WTC11 (cell line): Measurements from ENCODE around the gene MORN5. TPM values are rescaled to one million over a fixed set of nuclear protein-coding genes. Genes with fewer than 3 reads are reported as not detected.

Experiments
- ATAC-seq: fragments of 200-7000 bp; cut with Tn5 transposase; 2 replicates; pipeline ENCODE4 v1.10.0; 2021; ENCODE audit warnings: mild to moderate bottlenecking, moderate library complexity
- CTCF ChIA-PET: fragments of 300-600 bp; sonication (Branson Sonifier 250); formaldehyde crosslinking; loops from one replicate; lab custom pipeline; 2021; ENCODE audit warnings: antibody characterized with exemption; lab: Charles Lee
- POLR2A ChIA-PET: fragments of 350-600 bp; sonication (Branson Sonifier 250); formaldehyde crosslinking; loops from one replicate; lab custom pipeline; 2021; ENCODE audit warnings: antibody characterized with exemption; lab: Charles Lee
- DNase-seq: peaks from one replicate; pipeline ENCODE4 v3.0.0; 2021; ENCODE audit warnings: low spot score
- H3K27ac Mint-ChIP-seq: 2 replicates; pipeline ENCODE4 v1.8.0; 2021; ENCODE audit warnings: mixed read lengths
- H3K27me3 Mint-ChIP-seq: 2 replicates; pipeline ENCODE4 v1.8.0; 2021; ENCODE audit warnings: low read depth, mild to moderate bottlenecking, moderate library complexity, mixed read lengths
- H3K36me3 Mint-ChIP-seq: 2 replicates; pipeline ENCODE4 v1.8.0; 2021; ENCODE audit warnings: mixed read lengths
- H3K4me1 Mint-ChIP-seq: 2 replicates; pipeline ENCODE4 v1.8.0; 2022; ENCODE audit warnings: mixed read lengths
- H3K4me3 Mint-ChIP-seq: 2 replicates; pipeline ENCODE4 v1.8.0; 2021; ENCODE audit warnings: mild to moderate bottlenecking, moderate library complexity, mixed read lengths
- H3K9me3 Mint-ChIP-seq: 2 replicates; pipeline ENCODE4 v1.8.0; 2021; ENCODE audit warnings: mixed read lengths
- ATF1 ChIP-seq: sonication (generic); formaldehyde crosslinking; IDR thresholded peaks from 2 replicates; pipeline ENCODE4 v1.8.1; 2023; ENCODE audit warnings: mild to moderate bottlenecking, moderate library complexity, missing genetic modification reagents
- ATF3 ChIP-seq: sonication (generic); formaldehyde crosslinking; conservative IDR thresholded peaks from 2 replicates; pipeline ENCODE4 v1.8.1; 2022; ENCODE audit warnings: mild to moderate bottlenecking, missing genetic modification reagents
- ATF6 ChIP-seq: sonication (generic); formaldehyde crosslinking; IDR thresholded peaks from 2 replicates; pipeline ENCODE4 v1.8.1; 2023; ENCODE audit warnings: mild to moderate bottlenecking, missing genetic modification reagents
- ELF4 ChIP-seq: sonication (generic); formaldehyde crosslinking; IDR thresholded peaks from 2 replicates; pipeline ENCODE4 v1.8.1; 2022; ENCODE audit warnings: low read depth, mild to moderate bottlenecking, moderate library complexity, missing genetic modification reagents
- EMX1 ChIP-seq: fragments of 250-450 bp; sonication (Bioruptor Pico); IDR thresholded peaks from 2 replicates; pipeline ENCODE4 v1.8.0; 2021; ENCODE audit warnings: mild to moderate bottlenecking
- ERG ChIP-seq: fragments of 250-450 bp; sonication (Bioruptor Pico); IDR thresholded peaks from 2 replicates; pipeline ENCODE4 v1.8.0; 2021; ENCODE audit warnings: mild to moderate bottlenecking
- ESRRA ChIP-seq: sonication (generic); formaldehyde crosslinking; IDR thresholded peaks from 2 replicates; pipeline ENCODE4 v1.8.1; 2022; ENCODE audit warnings: mild to moderate bottlenecking, missing genetic modification reagents, borderline replicate concordance
- ETV6 ChIP-seq: sonication (generic); formaldehyde crosslinking; IDR thresholded peaks from 2 replicates; pipeline ENCODE4 v1.8.1; 2022; ENCODE audit warnings: mild to moderate bottlenecking, missing genetic modification reagents
- FOXJ3 ChIP-seq: sonication (generic); formaldehyde crosslinking; IDR thresholded peaks from 2 replicates; pipeline ENCODE4 v1.9.0; 2021; ENCODE audit warnings: missing genetic modification reagents, mild to moderate bottlenecking, borderline replicate concordance
- FOXK1 ChIP-seq: sonication (generic); formaldehyde crosslinking; IDR thresholded peaks from 2 replicates; pipeline ENCODE4 v1.8.0; 2022; ENCODE audit warnings: mild to moderate bottlenecking, moderate library complexity, missing genetic modification reagents
- FOXP4 ChIP-seq: sonication (generic); formaldehyde crosslinking; IDR thresholded peaks from 2 replicates; pipeline ENCODE4 v1.8.0; 2022; ENCODE audit warnings: mild to moderate bottlenecking, missing genetic modification reagents
- GABPB1 ChIP-seq: sonication (generic); formaldehyde crosslinking; IDR thresholded peaks from 2 replicates; pipeline ENCODE4 v1.8.1; 2023; ENCODE audit warnings: mild to moderate bottlenecking, missing genetic modification reagents
- MAX ChIP-seq: sonication (generic); formaldehyde crosslinking; IDR thresholded peaks from 2 replicates; pipeline ENCODE4 v1.8.0; 2022; ENCODE audit warnings: mild to moderate bottlenecking, missing genetic modification reagents
- MXD4 ChIP-seq: fragments of 250-450 bp; sonication (Bioruptor Pico); IDR thresholded peaks from 2 replicates; pipeline ENCODE4 v1.8.0; 2021; ENCODE audit warnings: mild to moderate bottlenecking, moderate library complexity, borderline replicate concordance
- NFATC4 ChIP-seq: fragments of 250-450 bp; sonication (Bioruptor Pico); IDR thresholded peaks from 2 replicates; pipeline ENCODE4 v1.9.0; 2021; ENCODE audit warnings: mild to moderate bottlenecking
- SMAD3 ChIP-seq: sonication (generic); formaldehyde crosslinking; IDR thresholded peaks from 2 replicates; pipeline ENCODE4 v1.8.0; 2022; ENCODE audit warnings: missing genetic modification reagents, mild to moderate bottlenecking, borderline replicate concordance
- USF1 ChIP-seq: sonication (generic); formaldehyde crosslinking; IDR thresholded peaks from 2 replicates; pipeline ENCODE4 v1.8.0; 2022; ENCODE audit warnings: mild to moderate bottlenecking, missing genetic modification reagents
- USF2 ChIP-seq: sonication (generic); formaldehyde crosslinking; IDR thresholded peaks from 2 replicates; pipeline ENCODE4 v1.8.1; 2023; ENCODE audit warnings: mild to moderate bottlenecking, missing genetic modification reagents, moderate library complexity
- ZNF138 ChIP-seq: sonication (generic); formaldehyde crosslinking; conservative IDR thresholded peaks from 2 replicates; pipeline ENCODE4 v1.8.1; 2022; ENCODE audit warnings: mild to moderate bottlenecking, moderate library complexity, missing genetic modification reagents
- ZNF396 ChIP-seq: fragments of 250-450 bp; sonication (Bioruptor Pico); IDR thresholded peaks from 2 replicates; pipeline ENCODE4 v1.8.0; 2021; ENCODE audit warnings: mild to moderate bottlenecking, moderate library complexity, borderline replicate concordance
- ZNF416 ChIP-seq: fragments of 250-450 bp; sonication (Bioruptor Pico); IDR thresholded peaks from 2 replicates; pipeline ENCODE4 v1.9.0; 2021; ENCODE audit warnings: mild to moderate bottlenecking, inconsistent platforms
- ZNF423 ChIP-seq: fragments of 250-450 bp; sonication (Bioruptor Pico); IDR thresholded peaks from 2 replicates; pipeline ENCODE4 v2.1.2; 2022; ENCODE audit warnings: mild to moderate bottlenecking, moderate library complexity
- total RNA-seq: library from RNA; stranded (reverse); gene quantifications from 3 replicates; pipeline ENCODE4 v1.2.3, GENCODE V29; 2021

MORN5 gene
- total RNA-seq, 1 experiment from 2014 or later, result not detected

GRCh38 chr9:122219856-122220672 is 60.4 kb downstream of the MORN5 start:
- peak; percentile 2 for ATAC-seq
- Mint-ChIP-seq H3K4me1 (peaks cover 52% of the 10 kb centered on the region), H3K4me3 (peak overlapping the region; percentile 64), H3K36me3 (peaks cover 7% of the 10 kb centered on the region; the same call in 1 of the 2 replicates), H3K9me3 (no peaks in the 10 kb centered on the region), H3K27me3 (peaks cover 100% of the 10 kb centered on the region), H3K27ac (no peak overlapping the region)
- CTCF ChIA-PET, result interaction anchor here (1.0 to 1.1 kb wide), 2 partner anchors 92 to 95 kb away, joined by 3 to 4 read pairs; no protein-coding TSS in a partner anchor
- TF ChIP-seq MAX (CRISPR knock-in tag), result no peak
- TF ChIP-seq NFATC4 (CRISPR knock-in tag), result no peak
- TF ChIP-seq FOXJ3 (CRISPR knock-in tag), result no peak
- TF ChIP-seq ZNF396 (CRISPR knock-in tag), result no peak
- TF ChIP-seq MXD4 (CRISPR knock-in tag), result no peak
- no peak for TF ChIP-seq FOXK1 (CRISPR knock-in tag)
- no peak for TF ChIP-seq USF2 (CRISPR knock-in tag)
- no peak for TF ChIP-seq ELF4 (CRISPR knock-in tag)
- POLR2A ChIA-PET, result no interaction called here
- peak; percentile 34 for DNase-seq

GRCh38 chr9:122220673-122221182 is 61.0 kb downstream of the MORN5 start:
- CTCF ChIA-PET, result interaction anchor here (1.0 to 3.0 kb wide), 9 partner anchors 44 to 136 kb away, joined by 3 to 15 read pairs (median 4); partner anchors contain the start of genes MRRF and RBM18
- Mint-ChIP-seq H3K9me3 (no peaks in the 10 kb centered on the region), H3K4me1 (peaks cover 56% of the 10 kb centered on the region), H3K27ac (no peak overlapping the region), H3K27me3 (peaks cover 100% of the 10 kb centered on the region), H3K36me3 (peaks cover 7% of the 10 kb centered on the region; the same call in 1 of the 2 replicates), H3K4me3 (peak overlapping the region; percentile 64)
- no peak for DNase-seq
- POLR2A ChIA-PET, result no interaction called here
- no peak for ATAC-seq
- no peak for TF ChIP-seq USF1 (CRISPR knock-in tag)
- no peak for TF ChIP-seq GABPB1 (CRISPR knock-in tag)
- TF ChIP-seq ZNF138, result no peak
- TF ChIP-seq ATF3, result no peak
- no peak for TF ChIP-seq FOXJ3 (CRISPR knock-in tag)
- TF ChIP-seq ATF1 (CRISPR knock-in tag), result no peak
- no peak for TF ChIP-seq ZNF416 (CRISPR knock-in tag)
- TF ChIP-seq ATF6 (CRISPR knock-in tag), result no peak
- no peak for TF ChIP-seq ZNF423 (CRISPR knock-in tag)
- no peak for TF ChIP-seq ETV6 (CRISPR knock-in tag)
- no peak for TF ChIP-seq SMAD3 (CRISPR knock-in tag)
- TF ChIP-seq ESRRA, result no peak
- TF ChIP-seq FOXP4 (CRISPR knock-in tag), result no peak
- no peak for TF ChIP-seq ERG (CRISPR knock-in tag)
- no peak for TF ChIP-seq EMX1
